Activated naive CD4-positive, alpha-beta T cell treated with Interleukin-2 at 50 U/mL for 16 hours (primary cell): ENCODE measurements around the gene SPTLC3.

Experiments used
- DNase-seq: peaks from one replicate; pipeline ENCODE4 v3.0.0-alpha.2; 2020

Gene SPTLC3

GRCh38 chr20:13034936-13035335 is 26.2 kb downstream of the SPTLC3 start:
- DNase-seq, result no peak

DNA sequence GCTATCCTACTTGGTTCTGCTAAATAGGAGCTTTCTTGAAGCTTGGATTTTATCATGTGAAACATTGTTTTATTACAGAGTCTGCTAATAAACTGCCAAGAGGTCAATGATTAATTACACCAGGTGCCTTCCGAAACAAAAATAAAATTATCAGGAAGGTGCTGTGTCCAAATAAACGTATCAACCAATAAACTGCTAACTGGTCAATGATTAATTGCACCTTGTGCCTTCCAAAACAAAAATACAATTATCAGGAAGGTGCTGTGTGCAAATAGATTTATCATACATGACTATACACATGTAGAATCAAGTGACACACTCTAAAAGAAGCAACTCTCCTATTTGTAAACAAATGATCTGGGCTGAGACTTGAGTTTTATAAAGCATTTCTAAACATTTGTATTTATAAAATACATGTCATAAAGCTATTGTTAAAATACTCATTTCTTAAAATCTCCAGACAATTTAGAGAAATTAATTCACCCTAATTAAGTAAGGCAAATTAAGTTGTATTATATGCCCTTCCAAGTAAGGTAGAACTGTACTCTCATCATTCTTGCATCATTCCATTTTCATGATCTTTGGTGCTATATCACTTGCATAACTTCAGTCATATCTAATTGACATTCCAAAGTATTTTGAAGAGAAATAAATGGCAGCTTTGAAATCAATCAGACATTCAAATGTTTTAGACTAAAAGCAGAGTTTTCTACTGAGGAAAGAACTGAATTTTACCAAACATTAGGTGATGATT is 26.8 kb downstream of the SPTLC3 start:
- no peak for DNase-seq

DNA sequence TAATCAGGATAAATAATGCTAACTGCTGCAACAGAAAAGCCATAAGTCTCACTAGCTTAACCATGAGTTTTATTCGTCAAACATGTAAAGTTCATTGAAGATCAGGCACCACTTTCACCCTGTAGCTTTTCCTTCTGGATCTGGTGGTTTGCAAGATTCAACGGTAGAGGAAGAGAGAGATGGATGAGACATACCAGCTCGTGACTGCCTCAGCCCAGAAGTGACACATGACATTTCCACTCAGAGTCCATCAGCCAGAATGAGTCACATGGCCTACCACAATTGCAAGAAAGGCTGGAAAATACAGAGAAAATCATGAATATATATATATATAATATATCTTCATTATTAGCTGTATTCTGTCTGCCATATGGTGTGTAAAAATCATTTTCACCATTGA is 29.0 kb downstream of the SPTLC3 start:
- DNase-seq, result no peak

- DNase-seq, result no peak
Observed at GRCh38 chr20:13041574-13042457, 33.0 kb downstream of the SPTLC3 start.

DNA sequence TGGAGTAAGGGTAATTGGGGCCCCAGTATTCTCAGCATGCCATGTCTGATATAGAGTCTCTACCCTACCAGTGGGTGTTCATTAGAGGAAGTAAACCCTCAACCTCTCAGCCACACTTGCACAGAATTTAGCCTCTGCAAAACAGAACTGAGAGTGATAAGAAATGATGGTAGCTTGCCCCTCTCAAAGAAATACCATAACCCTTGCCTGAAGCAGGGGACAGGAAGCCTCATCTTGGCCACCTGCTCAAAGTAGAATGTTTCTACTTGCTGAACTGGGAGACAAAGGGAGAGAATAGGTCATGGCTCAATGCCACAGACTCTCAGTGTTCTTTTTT is 33.7 kb downstream of the SPTLC3 start:
- DNase-seq, result no peak

GRCh38 chr20:13046409-13046808 is 37.6 kb downstream of the SPTLC3 start:
- DNase-seq, result no peak

GRCh38 chr20:13054011-13054410 is 45.2 kb downstream of the SPTLC3 start:
- no peak for DNase-seq

GRCh38 chr20:13058666-13059389 is 50.1 kb downstream of the SPTLC3 start:
- DNase-seq, result no peak

DNA sequence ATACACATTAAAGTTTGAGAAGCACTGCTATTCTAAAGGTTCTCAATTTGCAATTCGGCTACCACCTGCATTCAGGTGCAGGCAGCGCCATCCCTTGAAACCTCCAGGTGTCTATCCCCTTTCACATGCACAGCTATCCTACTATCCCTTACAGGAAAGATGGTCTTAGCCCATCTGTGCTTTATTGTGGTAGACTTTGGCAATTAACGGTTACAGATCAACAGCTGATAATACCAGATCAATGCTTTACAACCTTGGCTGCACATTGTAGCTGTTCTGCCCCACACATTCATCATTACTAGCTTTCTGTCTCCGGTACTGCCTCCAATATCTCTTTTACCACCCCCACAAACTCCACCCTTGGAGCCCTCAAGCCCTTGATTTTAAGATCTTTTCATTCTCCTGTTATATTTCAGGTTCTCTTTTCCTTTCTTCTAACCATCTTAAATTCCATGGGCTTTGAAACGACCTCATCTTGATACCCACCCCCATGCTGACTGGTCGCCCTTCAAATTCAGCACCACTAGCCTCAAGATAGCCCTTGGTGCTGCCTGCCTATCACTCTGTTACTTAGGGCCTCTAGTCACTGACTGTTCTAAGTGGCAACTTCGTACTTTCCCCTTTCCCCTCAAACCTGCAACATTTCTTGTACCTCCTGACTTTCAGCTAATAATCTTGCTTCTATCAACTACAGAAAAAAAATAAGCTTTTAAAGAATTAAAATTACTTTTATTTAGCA is 50.8 kb downstream of the SPTLC3 start:
- no peak for DNase-seq

- no peak for DNase-seq
Observed at GRCh38 chr20:13060327-13060726, 51.6 kb downstream of the SPTLC3 start.

DNA sequence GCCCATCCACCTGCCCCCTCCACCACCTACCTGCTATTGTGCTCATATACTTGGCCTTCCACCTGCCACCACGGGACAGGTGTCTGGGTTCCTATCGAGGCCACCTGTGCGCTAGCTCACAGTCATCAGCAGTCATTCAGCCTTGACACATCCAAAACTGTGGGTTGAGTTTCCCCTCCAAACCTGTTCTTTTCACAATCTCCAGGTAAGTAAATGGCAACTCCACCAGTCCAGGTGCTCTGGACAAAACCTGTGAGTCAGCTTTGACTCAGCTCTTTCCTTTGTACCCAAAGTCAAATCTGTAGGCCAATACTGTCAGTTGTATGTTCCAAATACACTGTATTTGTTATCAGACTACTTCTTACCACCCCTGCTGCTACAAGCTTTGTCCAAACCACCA is 52.6 kb downstream of the SPTLC3 start:
- no peak for DNase-seq

DNA sequence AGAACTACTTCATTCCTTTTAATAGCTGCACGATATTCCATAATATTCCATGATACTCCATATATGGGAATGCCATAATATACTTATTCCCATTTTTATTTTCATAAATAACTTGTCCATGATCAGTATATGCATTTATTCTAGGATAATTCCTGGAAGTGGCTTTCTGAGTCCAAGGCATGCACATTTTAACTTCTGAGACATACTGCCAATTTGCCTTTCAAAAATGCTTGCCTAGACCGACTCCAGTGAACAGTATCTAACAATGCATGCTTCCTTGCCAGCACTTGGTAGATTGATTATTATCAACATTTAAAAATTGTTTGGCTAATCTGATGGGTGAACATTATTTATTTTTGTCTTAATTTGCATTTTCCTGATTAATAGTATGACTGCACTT is 54.0 kb downstream of the SPTLC3 start:
- DNase-seq, result no peak

- no peak for DNase-seq
Observed at GRCh38 chr20:13068336-13068735, 59.6 kb downstream of the SPTLC3 start.

- no peak for DNase-seq
Observed at GRCh38 chr20:13081877-13082276, 73.1 kb downstream of the SPTLC3 start.

- DNase-seq, result no peak
Observed at GRCh38 chr20:13082378-13082777, 73.6 kb downstream of the SPTLC3 start.

DNA sequence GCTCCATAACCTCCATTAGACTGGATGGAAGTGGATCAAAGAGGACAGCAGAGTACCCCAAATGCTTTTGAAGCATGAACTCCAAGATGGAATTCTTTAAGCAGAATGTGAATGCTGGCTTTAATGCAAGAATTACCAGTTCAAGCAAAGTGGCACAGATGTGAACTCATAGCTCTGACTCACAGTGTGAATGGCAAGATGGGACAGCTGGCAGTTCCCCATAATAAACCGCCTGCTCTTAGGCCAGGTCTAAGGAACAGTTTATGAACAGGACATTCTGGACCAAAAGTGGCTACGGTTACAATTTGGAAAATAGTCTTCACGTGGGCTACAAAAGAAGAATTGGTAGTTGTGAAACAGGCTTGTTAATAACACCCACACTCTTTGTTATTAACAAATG is 76.5 kb downstream of the SPTLC3 start:
- no peak for DNase-seq

- DNase-seq, result no peak
Observed at GRCh38 chr20:13089950-13090469, 81.2 kb downstream of the SPTLC3 start.

DNA sequence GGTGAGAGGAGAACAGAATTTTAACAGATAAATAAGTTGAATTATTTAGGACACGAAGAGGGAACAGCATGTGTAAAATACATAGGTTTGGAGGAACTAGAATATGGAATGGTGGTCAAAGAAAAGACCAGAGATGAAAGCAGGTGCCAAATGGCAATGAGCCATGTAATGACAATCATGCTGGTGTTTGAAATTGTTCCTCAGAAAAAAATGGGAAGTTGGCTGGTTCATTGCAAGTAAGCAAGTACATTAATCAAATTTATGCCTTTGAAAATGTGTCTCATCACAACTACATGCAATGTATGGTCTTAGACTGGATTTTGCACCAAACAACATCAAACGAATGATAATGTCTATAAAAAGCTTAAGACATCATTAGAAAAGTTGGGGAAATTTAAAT is 83.3 kb downstream of the SPTLC3 start:
- DNase-seq, result no peak

GRCh38 chr20:13094976-13095375 is 86.2 kb downstream of the SPTLC3 start:
- DNase-seq, result no peak

GRCh38 chr20:13098720-13099355 is 90.1 kb downstream of the SPTLC3 start:
- no peak for DNase-seq

GRCh38 chr20:13099676-13100075 is 90.9 kb downstream of the SPTLC3 start:
- DNase-seq, result no peak

DNA sequence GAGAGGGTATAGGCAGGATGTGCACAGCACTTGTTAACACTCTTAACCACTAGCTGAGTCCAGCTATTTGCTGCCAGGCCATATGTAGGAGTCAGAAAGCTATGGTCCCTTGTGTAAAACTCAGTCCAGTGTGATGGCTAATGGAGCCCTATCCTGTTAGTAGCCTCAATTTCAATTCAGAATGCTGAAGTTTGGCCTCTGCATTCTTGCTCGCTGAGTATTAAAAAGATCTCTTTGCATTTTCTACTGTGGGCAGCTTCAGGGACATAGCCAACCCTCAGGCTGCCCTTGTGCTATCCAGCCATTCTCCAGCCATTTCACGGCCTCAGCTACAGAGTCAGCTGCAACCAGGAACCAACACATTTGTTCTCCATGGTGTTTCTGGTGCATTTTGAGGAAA is 92.5 kb downstream of the SPTLC3 start:
- DNase-seq, result no peak
